Activated CD8-positive, alpha-beta memory T cell treated with anti-CD3 and anti-CD28 coated beads, Interleukin-2, amount 50 U/mL, for 4 hours (primary cell): ENCODE results near the gene NCKAP5.
"Not testable (repeated sequence)": the region's sequence is repeated elsewhere in the genome, so short reads cannot be mapped to it uniquely, and the experiment has no call there.

Source experiments
- DNase-seq: peaks from one replicate; pipeline ENCODE4 v3.0.0-alpha.2; 2020

NCKAP5 gene

DNA sequence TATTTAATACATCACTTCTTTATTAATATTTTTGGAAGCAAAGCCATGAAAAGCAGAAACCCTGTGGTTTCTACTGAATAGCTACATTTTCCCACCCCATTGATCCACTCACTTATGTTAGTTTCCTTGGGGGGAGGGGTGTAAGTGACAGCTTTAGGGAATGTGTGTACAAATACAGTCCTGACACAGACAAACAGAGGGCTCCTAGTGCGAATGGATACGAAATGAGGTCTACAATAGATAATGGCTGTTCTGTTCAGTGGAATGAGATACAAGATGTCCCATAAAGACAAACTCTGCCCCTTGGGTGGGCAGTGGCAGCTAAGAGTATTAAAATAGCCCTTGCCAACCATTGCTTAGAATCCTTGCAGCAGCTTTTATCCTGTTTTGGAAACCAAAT, 312.9 kb downstream of the NCKAP5 start:
- DNase-seq: no peak

DNA sequence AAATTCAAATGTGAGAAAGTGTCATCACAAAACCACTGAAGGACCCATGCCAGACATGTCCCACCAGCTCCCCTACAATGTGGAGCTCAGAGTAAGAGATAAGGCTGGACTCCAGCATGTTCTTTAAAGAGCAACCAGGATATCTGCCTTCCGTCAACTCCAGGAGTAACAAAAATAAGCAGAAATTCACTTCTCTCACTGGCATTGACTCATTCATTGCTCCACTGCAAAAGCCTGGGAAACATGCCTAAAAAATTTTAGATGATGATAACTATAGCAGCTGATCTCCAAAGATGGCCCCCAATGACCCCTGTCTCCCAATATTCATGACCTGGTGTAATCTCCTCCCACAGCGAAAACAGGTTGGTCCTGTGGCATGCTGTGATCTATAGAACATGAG, 314.5 kb downstream of the NCKAP5 start:
- DNase-seq: no peak

DNA sequence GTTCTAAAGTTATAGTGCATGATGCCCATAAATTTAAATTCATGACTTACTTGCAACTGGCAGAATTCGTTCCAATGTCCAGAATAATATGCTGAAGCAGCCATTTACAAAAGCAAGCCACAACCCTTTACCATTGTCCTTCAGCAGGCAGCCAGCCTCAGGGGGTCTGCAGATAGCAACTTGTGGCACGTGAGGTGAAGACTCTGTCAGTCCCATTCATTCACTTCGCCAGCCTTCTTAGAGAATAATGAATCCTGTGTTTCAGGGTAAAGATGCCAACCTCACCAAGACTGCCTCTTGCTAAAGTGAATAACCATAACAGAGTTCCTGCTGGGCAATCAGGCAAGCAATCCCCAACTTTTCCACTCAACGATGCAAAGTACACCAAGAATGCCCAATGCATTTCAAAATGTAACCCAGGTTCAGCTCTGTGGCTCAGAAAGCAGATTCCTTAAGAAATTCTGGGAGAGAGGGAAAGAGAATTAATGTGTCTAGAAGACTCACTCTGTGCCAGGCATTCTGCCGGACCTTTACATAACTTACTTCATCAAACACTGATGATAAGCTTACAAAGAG, 315.4 kb downstream of the NCKAP5 start:
- no peak for DNase-seq

DNA sequence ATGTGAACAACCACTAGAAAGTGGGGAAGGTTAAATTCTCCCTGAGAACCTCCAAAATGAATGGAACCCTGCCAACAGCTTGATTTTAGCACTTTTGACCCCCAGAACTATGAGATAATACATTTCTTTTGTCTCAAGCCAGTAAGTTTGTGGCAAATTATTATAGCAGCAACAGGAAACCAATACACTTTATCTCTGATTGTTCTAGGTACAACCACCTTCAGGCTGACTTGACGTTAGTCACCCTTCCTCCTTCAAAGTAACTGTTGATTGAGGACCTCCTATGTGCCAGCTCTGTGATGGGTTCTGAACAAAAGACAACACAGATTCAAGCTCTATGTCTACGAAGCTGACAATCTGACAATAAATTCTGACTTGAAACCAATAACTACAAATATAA, 318.9 kb downstream of the NCKAP5 start:
- no peak for DNase-seq

DNA sequence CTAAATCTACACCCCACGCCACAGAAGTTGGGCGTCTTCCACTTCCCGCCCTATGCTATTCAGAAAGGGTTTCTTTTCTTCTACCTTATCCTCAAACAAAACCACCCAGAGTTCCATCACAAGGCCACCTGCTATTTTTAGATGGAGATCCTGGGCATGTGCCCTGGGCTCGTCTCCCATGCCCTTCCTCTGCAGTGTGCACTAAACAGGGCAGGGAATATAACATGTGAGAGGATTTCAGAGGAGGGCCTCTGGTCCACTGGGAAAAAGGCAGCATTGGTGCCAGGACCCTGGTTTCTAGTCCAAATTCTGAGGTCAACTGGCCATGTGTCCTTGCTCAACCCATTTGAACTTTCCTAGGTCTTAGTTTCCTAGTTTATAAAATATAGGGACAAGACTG, 320.0 kb downstream of the NCKAP5 start:
- DNase-seq: no peak

DNA sequence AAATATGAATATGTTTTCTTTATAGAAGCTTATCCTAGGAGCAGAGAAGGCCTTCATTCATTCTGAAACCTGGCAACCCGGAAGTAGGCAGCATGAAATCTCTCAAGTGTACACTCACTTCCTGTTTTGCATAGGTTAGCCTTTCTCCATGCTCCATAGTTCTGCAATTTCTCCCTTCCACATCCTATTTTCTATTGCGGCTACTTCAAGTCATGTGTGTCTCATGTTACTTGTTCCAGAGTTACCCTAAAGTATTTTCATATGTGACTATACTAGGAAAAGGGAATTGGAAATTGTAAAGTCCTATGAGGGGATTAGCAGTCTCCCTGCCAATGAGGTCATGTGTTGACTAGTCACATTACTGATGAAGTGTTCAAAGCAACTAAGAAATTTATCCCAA, 320.6 kb downstream of the NCKAP5 start:
- DNase-seq: no peak

DNA sequence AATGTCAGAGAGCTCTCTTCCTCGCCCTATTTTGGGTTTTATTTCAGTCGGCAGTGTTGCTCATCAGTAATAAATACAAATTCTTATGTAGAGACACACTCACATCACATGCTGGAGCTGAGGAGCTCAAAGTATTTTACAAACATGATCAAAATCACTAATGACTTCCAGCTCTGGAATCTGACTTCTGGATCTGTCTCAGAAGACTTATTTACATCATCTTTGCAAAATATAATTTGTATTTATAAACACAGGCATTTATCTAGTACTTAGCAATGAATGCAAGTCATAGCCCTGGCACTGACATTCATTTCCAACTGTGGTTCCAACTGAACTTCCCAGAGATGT, 327.1 kb downstream of the NCKAP5 start:
- DNase-seq: no peak

DNA sequence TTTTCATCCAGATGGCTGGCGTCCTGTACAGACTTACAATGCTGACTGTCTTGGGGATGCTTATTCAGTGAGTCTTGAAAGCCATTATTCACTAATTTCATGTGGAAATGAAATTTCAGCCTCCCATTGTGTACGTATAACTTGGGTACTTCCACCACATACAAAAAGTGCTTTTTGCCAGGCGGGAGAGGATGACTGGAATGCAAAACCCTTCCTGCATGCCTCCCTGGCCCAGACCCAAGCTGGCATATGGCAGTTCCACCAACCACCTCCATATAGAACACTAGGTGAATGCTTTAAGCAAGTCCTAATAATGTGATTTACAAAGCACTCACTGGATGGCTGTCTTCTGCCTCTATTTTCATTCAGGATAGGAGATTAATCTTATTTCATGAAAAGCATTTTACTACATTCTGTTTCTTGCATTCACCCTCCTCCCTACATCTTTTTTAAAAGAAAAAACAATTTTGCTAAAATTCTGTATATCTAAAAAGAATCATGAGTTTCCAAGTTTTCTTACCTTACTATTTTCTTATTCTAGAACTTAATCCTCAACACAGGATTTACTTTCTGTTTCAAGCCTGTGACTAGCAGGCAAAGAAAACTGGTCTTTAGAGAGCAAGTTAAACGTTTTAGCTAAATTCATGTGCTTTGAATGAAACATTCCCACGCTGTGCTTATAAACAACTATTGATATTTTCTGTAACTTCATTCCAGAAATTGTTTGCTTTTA, 327.6 kb downstream of the NCKAP5 start:
- no peak for DNase-seq

DNA sequence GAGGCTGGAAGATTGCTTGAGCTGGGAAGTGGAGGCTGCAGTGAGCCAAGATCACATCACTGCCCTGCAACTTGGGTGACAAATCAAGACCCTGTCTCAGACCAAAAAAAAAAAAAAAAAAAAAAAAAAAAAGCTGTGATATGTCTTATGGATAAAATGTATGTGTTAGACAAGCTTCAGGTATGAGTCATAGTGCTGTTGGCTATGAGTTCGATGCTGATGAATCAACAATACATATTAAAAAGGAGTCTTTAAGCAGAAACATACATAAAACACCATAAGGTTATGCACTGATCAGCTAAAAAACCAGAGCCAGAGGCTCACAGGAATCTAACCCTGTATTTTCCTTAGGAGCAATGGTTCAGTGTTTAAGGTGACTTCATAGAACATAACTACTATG, 332.3 kb downstream of the NCKAP5 start:
- no peak for DNase-seq

DNA sequence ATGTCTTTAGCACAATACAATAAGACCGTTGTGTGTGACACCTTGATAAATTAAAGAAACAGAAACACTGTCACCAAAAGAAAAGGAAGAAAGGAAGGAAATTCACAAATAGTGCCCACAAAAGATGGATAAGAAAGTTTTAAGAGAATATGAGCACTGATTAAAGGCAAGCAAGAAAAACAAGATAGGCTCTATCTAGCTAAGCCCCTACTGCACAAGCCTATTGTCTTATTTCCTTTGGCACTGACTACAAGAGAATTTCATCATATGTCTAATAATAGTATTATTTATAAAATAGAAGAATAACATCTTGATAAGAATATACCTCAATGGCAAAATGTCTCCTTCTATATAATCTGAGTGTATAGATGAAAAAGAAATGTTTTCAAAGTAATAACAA, 335.7 kb downstream of the NCKAP5 start:
- no peak for DNase-seq

DNA sequence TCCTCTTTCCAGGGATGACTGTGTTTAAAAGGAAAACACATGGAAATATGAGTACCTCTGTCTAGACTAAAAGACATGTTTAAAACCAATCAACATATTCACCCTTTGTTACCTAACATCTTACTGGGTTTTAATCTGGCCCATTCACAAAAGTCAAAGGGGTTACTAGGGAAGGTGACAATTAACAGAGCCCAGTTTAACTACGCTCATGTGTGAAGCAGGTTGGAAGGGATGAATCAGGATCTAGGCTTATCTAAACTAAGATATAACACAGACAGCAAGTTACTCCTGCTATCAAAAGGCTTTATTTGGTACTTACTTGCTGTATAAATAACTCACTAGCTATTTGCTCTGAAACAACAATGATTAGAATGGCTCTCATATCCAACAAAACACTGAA, 337.0 kb downstream of the NCKAP5 start:
- DNase-seq: no peak

DNA sequence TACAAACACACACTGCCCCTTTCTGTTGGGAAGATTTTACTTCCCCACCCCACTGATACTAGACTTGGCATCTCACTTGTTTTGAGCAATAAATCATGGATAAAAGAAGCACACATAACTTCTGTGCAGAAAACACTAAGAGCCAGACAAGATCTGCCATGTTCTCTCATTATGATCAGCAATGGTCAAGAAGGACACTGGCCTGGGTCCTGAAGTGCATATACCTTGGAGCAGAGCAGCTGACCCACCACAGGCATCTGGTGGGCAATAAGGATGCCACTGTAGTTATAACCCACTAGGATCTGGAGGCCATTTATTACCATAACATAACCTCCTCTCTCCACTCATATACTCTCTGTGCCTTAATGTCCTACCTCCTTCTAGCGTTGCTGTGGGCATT, 338.3 kb downstream of the NCKAP5 start:
- DNase-seq: no peak

DNA sequence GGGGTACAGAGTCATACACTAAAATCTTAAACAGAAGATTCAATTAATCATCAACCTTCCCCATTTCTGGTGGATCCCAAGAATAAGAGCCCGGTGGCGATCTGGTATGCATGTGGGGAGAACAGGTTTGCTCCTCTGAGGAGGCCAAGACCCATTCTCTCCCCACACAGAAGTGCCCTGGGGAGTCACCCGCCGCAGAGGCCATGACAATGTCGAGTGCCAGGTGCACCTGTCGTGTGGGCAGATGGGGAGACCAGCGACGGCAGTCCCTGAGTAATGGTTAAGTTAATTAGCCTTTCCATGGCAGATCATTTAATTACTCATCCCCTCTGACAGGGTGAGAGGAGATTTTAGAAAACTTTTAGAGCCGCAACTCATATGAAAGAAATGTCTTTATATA, 345.0 kb downstream of the NCKAP5 start:
- no peak for DNase-seq

DNA sequence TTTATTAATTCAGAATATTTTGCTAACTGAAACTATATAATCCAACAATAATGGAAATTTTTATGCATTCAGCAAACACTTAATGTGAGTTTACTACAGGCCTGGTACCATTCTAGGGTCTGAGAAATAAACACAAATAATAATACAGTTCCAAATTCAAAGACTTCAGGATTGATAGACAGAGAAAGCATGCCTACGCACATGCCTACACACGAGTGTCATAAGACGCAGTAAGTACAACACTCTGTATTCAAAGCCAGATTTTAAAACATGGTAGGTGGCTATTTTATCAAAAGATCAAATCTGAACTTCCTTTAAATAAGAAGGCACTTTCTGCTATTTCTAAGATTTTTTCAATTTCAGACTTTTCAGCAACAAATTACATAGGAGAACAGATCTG, 346.9 kb downstream of the NCKAP5 start:
- DNase-seq: no peak

DNA sequence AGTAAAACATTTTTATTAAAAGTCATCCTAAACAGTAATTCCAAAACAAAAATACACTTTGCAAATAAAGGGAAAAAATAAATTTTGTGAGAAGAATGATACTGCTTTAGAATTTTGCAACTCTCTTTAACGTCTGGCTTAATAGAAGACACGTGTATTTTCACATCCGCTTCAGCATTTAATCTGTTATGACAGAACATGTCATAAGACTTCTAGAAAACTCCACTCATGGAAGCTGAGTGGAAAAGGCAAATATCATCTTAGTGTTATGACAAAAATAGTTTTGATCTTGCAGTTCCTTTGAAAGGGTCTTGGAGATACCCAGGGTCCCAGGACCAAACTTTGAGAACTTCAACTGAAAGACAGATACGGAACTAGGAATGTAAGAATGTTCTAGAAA, 350.1 kb downstream of the NCKAP5 start:
- DNase-seq: no peak

DNA sequence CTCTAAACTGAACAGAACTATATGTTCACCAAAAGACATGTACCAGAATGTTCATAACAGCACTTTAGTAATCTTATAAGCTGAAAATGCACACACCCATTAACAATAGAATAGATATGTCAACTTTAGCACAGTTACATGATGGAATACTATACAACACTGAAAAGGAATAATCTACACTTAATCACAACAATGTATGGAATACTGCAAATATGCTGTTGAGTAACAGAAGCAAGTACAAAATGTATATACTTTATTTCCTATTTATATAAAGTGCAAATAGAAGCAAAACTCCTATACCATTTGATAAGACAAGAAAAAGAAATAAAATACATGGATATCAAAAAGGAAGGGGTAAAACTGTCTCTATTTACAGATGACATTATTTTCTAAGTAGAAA, 352.8 kb downstream of the NCKAP5 start:
- DNase-seq: no peak

DNA sequence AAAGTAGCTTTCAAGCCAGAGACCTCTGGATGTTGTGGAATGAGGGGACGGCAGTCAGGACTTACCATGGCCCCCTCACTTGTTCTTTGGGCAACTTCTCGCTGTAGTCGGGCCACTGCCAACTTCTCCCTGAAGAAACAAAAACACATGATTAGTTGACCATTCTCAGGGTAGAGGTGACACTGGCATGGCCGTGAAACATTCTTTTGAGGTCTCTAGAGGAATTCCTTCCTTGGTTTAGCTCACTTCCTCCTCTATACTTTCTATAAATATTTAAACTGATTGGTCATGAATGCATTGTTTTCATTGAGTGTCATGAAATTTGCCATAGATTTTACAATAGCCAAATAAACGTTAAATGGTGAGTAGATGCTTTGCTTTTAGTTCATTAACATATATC, 354.6 kb downstream of the NCKAP5 start:
- no peak for DNase-seq

DNA sequence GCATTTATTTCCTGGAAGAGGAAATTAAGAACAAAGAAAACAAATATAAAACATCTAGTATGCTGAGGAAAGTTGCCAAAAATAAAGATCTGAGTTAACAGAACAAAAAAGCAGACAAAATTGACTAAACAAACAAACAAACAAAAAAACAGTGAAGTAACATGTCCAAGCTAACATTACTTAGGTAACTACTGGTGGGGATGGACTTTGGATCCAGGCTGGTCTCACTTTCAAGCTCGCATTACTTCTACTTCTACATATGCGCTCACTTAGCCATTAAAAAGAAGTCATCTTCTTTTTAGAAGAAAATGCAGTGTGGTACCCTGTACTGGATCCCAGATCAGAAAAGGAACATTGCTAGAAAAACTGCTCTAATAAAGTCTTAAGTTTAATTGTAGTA, 358.9 kb downstream of the NCKAP5 start:
- no peak for DNase-seq

DNA sequence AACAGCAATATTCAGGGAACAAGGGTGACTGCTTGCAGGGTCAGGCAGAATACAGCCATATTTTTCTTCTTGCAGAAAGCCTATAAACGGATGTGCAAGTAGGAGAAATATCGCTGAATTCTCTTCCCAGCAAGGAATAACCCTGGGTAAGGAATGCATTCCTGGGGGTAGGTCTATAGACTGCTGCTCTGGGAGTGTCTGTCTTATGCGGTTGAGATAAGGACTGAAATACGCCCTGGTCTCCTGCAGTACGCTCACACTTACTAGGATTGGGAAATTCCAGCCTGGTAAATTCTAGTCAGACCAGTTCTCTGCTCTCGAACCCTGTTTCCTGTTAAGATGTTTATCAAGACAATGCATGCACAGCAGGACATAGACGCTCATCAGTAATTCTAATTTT, 361.6 kb downstream of the NCKAP5 start:
- DNase-seq: not testable (repeated sequence)

DNA sequence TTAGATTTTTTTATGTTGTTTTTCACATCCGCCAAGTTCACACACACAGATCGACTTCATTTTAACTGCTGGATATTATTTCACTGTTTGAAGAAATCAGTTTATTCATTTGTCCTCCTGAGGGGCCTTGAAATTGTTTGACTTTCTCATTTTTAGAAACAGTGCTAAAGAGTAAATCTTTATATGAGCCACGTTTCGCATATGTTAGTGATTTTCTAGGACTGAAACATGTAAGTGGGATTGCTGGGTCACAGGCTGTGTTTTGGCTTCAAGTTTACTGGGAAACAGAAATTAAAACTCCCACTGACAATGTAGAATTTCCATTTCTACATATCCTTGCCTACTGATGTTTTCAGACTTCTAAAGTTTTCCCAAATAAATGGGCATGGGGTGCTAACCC, 363.8 kb downstream of the NCKAP5 start:
- no peak for DNase-seq

DNA sequence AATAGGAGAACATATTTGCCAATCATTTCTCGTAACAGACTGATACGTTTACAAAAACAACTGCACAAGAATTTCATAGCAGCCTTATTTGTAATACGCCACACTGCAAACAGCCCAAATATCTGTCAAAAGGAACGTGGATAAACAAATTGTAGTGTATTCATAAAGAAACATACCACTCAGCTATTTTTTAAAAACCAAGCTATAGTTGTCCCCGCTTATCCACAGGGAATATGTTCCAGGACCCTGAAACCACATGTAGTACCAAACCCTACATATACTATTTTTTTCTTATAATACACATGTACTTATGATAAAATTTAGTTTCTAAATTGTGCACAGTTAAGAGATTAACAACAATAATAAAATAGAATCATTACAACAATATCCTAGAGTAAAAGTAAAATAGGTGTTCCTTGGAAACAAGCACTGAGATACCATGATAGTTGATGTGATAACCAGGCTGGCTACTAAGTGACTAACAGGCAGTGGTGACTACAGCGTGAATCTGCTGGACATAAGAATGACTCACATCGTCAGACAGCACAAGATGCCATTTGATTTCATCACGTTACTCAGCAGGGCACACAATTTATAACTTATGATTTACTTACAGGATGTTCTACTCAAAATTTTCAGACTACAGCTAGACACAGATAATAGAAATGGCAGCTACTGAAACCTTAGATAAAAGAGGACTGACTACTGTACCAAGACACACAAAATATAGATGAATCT, 367.4 kb downstream of the NCKAP5 start:
- DNase-seq: no peak

DNA sequence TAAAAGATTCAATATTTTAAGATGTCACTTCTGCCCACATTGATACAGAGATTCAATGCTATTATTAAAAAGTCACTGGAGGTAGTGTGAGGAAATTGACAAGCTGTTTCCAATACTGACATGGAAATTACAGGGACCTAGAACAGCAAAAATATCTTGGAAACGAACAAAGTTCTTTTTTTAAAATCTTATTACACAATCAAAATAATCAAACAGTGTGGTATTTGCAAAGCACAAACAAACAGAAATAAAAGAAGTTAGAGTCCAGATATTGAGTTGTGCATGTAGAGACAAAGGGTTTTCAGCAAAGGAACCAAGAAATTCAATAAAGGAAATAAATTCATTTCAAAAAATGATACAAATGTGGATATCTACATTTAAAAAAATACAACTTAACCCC, 369.6 kb downstream of the NCKAP5 start:
- DNase-seq: no peak

DNA sequence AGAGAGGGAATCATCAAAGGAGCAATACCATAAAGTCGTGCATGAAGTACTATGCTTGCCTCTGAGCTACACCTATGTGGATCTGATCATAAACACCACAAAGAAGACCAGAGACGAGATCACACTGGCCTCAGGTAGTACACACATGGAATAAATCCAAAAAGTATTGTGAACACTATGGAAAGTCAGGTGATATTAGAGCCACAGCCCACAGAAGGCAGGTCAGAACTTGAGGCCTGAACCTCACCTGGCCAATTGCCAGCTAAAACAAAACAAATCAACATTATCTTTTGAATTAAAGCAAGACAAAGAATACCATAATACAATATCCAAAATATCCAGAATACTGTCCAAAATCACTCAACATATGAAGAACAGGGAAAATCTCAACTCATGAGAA, 371.1 kb downstream of the NCKAP5 start:
- DNase-seq: no peak

DNA sequence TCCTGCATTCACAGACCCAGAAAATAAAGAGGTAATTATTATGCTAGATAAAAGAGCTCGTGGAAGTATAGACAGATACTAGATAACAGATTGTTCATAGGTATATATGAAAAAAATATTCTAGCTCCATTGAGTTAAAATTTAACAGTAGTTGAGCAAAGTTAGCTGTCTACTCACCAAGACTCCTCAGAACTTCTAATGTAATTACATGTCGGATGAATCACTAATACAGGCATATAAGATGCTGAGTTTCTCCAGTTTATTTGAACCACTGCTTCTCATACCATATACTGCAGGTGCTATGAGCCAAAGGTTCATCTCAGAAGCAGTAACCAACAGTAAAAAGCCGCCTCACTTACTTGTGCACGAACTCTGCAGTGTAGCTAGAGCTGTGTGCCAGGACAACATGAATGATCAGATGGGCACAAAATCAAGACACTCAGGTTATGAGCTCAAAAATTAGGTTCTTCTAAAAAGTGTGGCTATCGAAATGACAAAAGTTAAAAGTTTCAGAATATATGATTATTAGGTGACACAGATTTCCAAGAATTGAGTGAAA, 373.4 kb downstream of the NCKAP5 start:
- DNase-seq: no peak

DNA sequence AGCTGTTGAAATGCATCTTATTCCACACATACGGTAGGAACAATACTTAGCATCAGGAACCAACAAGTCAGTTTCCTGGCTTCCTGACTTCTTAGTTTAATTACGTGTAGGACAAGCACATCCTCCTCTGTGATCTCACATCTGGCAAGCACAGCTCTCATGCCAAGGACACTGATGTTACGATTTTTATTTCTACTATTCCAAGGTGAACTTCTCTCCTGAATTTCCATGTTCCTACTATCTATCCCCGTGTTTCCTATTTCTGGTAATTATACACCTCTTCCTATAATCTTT, 374.0 kb downstream of the NCKAP5 start:
- DNase-seq: no peak
